Parathyroid adenoma (tissue), 2 donors: ENCODE data around the gene NBEAL1.
"Not testable (repeated sequence)": the region's sequence is repeated elsewhere in the genome, so short reads cannot be mapped to it uniquely, and the experiment has no call there.

Experiments used
- H2AFZ ChIP-seq: fragments of 300-600 bp; sonication (generic); one replicate; pipeline ENCODE4 v1.7.0; 2017; ENCODE audit warnings: antibody characterized with exemption, mild to moderate bottlenecking
- H3K27ac ChIP-seq: fragments of 300-600 bp; sonication (generic); one replicate; pipeline ENCODE4 v1.7.0; 2017
- H3K27me3 ChIP-seq: fragments of 300-600 bp; sonication (generic); one replicate; pipeline ENCODE4 v1.7.0; 2017; ENCODE audit warnings: low read length; ENCODE audit not compliant: control insufficient read depth, insufficient read depth
- H3K36me3 ChIP-seq: fragments of 300-600 bp; sonication (generic); one replicate; pipeline ENCODE4 v1.7.0; 2017; ENCODE audit warnings: low read length; ENCODE audit not compliant: control insufficient read depth, insufficient read depth
- H3K4me1 ChIP-seq: fragments of 300-600 bp; sonication (generic); one replicate; pipeline ENCODE4 v1.7.0; 2017; ENCODE audit warnings: control low read depth
- H3K4me2 ChIP-seq: fragments of 300-600 bp; sonication (generic); one replicate; pipeline ENCODE4 v1.7.0; 2017; ENCODE audit warnings: low read length
- H3K4me3 ChIP-seq: fragments of 300-600 bp; sonication (generic); one replicate; pipeline ENCODE4 v1.7.0; 2017; ENCODE audit warnings: low read depth, low read length
- H3K79me2 ChIP-seq: fragments of 300-600 bp; sonication (generic); one replicate; pipeline ENCODE4 v1.7.0; 2017; ENCODE audit warnings: control low read depth
- H3K9ac ChIP-seq: fragments of 300-600 bp; sonication (generic); one replicate; pipeline ENCODE4 v1.7.0; 2017; ENCODE audit warnings: mild to moderate bottlenecking
- H3K9me3 ChIP-seq: fragments of 300-600 bp; sonication (generic); one replicate; pipeline ENCODE4 v1.7.0; 2017; ENCODE audit warnings: low read length; ENCODE audit not compliant: control insufficient read depth
- CTCF ChIP-seq: fragments of 300-600 bp; sonication (generic); IDR thresholded peaks from one replicate; pipeline ENCODE4 v1.7.0; 2017; ENCODE audit warnings: antibody characterized with exemption, mild to moderate bottlenecking
- donor health status: primary hyperparathyroidism.

Gene NBEAL1

GRCh38 chr2:203062126-203062525 lies 47.5 kb downstream of the NBEAL1 start:
- no peak overlapping the region for H3K27ac ChIP-seq
- no peaks in the 10 kb centered on the region for H3K27me3 ChIP-seq
- H3K9ac ChIP-seq = no peak overlapping the region
- no peaks in the 10 kb centered on the region for H3K4me1 ChIP-seq
- H3K79me2 ChIP-seq = no peaks in the 10 kb centered on the region
- no peak for TF ChIP-seq CTCF
- H3K4me3 ChIP-seq = no peak overlapping the region
- no peaks in the 10 kb centered on the region for H3K36me3 ChIP-seq
- no peak overlapping the region for H2AFZ ChIP-seq
- H3K4me2 ChIP-seq = no peak overlapping the region
- H3K9me3 ChIP-seq = no peaks in the 10 kb centered on the region

- H3K4me2 ChIP-seq, H3K27me3 ChIP-seq, H3K9ac ChIP-seq, H2AFZ ChIP-seq, H3K27ac ChIP-seq, H3K79me2 ChIP-seq, H3K9me3 ChIP-seq, H3K4me1 ChIP-seq, H3K4me3 ChIP-seq, H3K36me3 ChIP-seq: not testable (repeated sequence)
Measured at GRCh38 chr2:203066519-203067091, 51.9 kb downstream of the NBEAL1 start.

GRCh38 chr2:203070701-203071100 lies 56.0 kb downstream of the NBEAL1 start:
- Histone ChIP-seq H3K4me3 (no peak overlapping the region), H3K79me2 (no peaks in the 10 kb centered on the region), H3K4me2 (no peak overlapping the region), H3K9me3 (no peaks in the 10 kb centered on the region), H3K4me1 (no peaks in the 10 kb centered on the region), H3K9ac (no peak overlapping the region), H3K27me3 (no peaks in the 10 kb centered on the region), H3K27ac (no peak overlapping the region), H3K36me3 (no peaks in the 10 kb centered on the region), H2AFZ (no peak overlapping the region)
- no peak for TF ChIP-seq CTCF

GRCh38 chr2:203071148-203071547 lies 56.5 kb downstream of the NBEAL1 start:
- H3K27me3 ChIP-seq = no peaks in the 10 kb centered on the region
- no peak overlapping the region for H3K4me2 ChIP-seq
- H3K27ac ChIP-seq = no peak overlapping the region
- H3K4me3 ChIP-seq = no peak overlapping the region
- H3K9me3 ChIP-seq = no peaks in the 10 kb centered on the region
- H3K79me2 ChIP-seq = no peaks in the 10 kb centered on the region
- H3K36me3 ChIP-seq = no peaks in the 10 kb centered on the region
- no peak for TF ChIP-seq CTCF
- H2AFZ ChIP-seq = no peak overlapping the region
- no peaks in the 10 kb centered on the region for H3K4me1 ChIP-seq
- H3K9ac ChIP-seq = no peak overlapping the region

- Histone ChIP-seq H3K4me1 (no peaks in the 10 kb centered on the region), H3K4me2 (no peak overlapping the region), H3K9me3 (no peaks in the 10 kb centered on the region), H3K36me3 (no peaks in the 10 kb centered on the region), H3K9ac (no peak overlapping the region), H2AFZ (no peak overlapping the region), H3K4me3 (no peak overlapping the region), H3K27me3 (no peaks in the 10 kb centered on the region), H3K79me2 (no peaks in the 10 kb centered on the region), H3K27ac (no peak overlapping the region)
- no peak for TF ChIP-seq CTCF
Measured at GRCh38 chr2:203072371-203072770, 57.7 kb downstream of the NBEAL1 start.
